Sigmoid colon (tissue), 4 donors: ENCODE data around the gene PRDM9.

Experiments
- CTCF ChIP-seq, 4 experiments: fragments of 450-650 bp in 3 of 4; fragments of 200-600 bp in 1 of 4; IDR thresholded peaks; one replicate each; pipeline ENCODE4 v1.5.1; 2016 to 2019; ENCODE audit warnings: antibody characterized with exemption in 4 of 4, mild to moderate bottlenecking in 3 of 4, moderate library complexity in 2 of 4
- EP300 ChIP-seq, 4 donors: sonication (generic); formaldehyde crosslinking; IDR thresholded peaks; one replicate each; pipeline ENCODE4 v1.6.1; 2017; ENCODE audit warnings: antibody characterized with exemption in 4 of 4
- POLR2A ChIP-seq, 2 donors: fragments of 450-650 bp; IDR thresholded peaks; one replicate each; pipeline ENCODE4 v1.6.1; 2016; ENCODE audit warnings: antibody characterized with exemption in 2 of 2, mild to moderate bottlenecking in 2 of 2, moderate library complexity in 2 of 2
- POLR2AphosphoS5 ChIP-seq, 4 donors: sonication (generic); formaldehyde crosslinking; IDR thresholded peaks; one replicate each; pipeline ENCODE4 v1.6.1; 2017; ENCODE audit warnings: antibody characterized with exemption in 4 of 4

- no peak for TF ChIP-seq CTCF (IDR thresholded peaks at IDR 0.05)
- TF ChIP-seq POLR2AphosphoS5 (IDR thresholded peaks at IDR 0.05): no peak
- TF ChIP-seq EP300 (IDR thresholded peaks at IDR 0.05): no peak
- no peak for TF ChIP-seq POLR2A (IDR thresholded peaks at IDR 0.05)
These were observed 18.3 kb downstream of the PRDM9 start for GRCh38 chr5:23525751-23526150.
